HG02798 (cell line): ENCODE results near the gene ZNF213.
A peak's percentile ranks its signal among the peaks of the same experiment; 100 is the strongest.
"Not testable (repeated sequence)": the region's sequence is repeated elsewhere in the genome, so short reads cannot be mapped to it uniquely, and the experiment has no call there.

Experiments
- ATAC-seq: cut with Tn5 transposase; IDR thresholded peaks from one replicate; pipeline ENCODE4 v1.9.1; 2021; ENCODE audit warnings: mild to moderate bottlenecking; ENCODE audit not compliant: unreplicated experiment, poor library complexity

Gene ZNF213

DNA sequence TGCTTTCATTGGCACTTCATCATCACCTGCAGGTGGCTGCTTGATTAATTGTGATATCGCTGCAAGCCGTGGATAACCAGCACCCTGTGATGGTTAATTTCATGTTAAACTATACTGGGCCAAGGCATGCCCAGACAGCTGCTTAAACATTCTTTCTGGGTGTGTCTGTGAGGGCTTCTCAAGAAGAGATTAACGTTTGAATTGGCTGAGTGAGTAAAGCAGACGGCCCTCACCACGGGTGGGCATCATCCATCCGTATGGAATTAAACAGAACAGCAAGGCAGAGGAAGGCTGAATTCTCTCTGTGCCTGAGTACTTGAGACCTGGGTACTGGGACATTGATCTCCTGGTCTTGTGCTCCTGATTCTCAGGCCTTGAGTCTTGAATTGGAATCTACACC, 7.1 kb upstream of the ZNF213 start:
- no peak for ATAC-seq

DNA sequence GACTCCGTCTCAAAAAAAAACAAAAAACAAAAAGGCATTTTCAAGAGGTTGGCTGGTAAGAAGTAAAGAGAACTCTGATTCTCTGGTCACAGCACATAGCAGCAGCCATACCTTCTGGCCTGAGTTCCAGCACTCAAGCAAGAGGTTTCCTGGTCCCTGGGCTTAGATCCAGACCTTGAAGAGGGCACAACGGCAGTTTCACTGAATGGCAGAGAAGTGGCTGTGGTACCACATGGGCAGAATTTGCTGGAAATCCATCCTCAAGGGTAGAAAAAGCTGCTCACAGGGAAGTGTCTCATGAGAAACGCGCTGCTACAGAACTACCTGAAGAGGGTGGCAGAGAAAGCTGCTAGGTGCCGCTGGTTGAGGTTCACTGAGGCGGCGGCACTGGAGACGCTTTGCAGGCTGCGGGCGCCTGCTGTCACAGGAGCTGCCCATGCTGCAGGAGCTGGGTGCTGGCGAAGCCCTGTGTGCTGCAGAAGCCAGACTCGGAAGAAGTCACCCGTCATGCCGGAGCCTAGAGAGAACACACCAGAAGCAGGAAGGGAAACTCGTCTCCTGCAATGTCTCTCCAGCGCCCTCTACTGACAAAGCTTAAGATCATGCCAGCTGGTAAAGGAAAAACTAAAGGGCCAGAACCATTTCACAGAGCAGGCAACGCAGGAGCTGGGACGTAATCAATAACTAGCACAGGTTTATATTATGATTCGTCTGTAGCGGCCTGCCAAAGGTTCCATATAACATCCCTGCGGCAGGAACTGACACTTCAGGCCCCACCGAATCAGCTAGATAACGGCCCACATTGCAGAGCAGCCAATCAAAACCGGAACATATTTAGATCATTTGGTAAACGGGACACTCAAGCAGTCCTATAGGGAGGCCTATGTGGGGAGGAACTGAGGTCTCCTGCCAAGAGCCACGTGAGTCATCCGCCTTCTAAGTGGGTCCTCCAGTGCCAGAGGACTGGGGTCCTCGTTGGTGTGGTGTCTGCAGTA, 5.4 kb upstream of the ZNF213 start:
- peak; percentile 70 for ATAC-seq

DNA sequence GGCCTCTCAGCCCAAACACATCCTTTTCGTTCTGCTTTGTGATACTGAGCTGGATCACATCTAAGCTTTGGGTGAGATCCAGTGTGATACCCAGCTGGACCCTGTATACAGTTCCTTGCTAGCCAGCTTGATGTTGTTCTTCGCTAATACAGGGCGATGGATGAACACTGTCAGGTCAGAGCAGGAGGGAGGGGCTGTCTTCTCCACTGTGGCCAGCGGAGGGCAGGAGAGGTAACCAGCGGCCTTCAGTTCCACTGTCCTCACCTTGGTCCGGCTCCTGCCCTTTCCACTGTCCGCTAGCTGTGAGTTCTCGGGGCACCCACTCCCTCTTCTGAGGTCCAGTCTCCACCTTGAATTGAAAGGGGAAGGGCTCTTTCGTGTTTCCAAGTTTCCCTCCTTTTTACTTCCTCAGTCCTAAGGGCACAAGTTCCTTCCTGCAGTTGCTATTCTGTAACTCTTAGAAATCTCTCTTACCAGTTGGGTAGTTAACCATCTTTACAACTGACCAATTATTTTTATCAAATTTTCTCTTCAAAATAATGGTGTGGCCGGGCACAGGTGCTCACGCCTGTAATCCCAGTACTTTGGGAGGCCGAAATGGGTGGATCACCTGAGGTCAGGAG, 3.0 kb upstream of the ZNF213 start:
- ATAC-seq = no peak

DNA sequence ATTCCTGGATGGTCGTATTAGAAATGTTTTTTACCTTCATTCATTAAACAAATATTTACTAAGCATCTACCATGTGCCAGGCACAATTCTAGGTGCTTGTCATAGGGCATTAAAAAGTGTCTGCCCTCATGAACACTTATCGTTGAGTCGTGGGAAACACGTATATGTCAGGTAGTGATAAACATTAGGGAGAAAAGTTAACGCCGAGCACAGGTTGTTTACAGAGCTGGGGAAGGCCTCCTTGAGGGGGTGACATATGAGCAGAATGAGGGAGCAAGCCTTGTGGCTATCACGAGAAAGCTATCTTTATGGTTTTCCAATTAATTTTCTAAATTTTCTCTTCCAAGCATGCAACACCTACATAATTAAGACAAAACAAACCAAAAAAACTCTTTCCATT, 985 bp upstream of the ZNF213 start:
- no peak for ATAC-seq

DNA sequence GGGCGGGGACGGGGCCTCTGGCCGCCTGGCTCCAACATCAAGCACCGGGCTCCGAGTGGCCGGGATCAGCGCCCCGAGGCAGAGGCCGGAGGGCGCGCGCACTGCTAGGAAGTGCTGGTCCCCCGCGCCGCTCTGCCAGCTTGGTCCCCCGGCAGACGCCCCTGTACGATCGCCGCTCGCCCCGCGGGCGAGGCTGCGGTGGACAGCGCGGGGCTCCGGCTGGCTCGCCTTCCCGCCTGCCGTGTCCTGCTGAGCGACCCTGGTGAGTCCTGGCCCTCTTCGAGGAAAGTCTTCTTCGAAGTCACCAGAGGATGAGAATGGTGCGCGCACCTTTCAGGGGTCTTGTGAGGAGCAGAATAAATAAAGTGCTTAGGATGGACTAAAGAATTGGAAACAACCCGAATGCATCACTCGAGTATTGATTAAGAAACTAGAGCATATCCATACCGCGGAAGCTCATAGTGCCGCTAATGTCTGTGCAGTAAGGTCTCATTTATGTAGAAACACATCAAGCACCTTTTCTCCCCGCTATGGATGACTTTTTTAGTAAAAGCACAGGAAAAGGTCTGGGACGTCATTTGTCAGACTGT, 392 bp downstream of the ZNF213 start:
- ATAC-seq = no peak

DNA sequence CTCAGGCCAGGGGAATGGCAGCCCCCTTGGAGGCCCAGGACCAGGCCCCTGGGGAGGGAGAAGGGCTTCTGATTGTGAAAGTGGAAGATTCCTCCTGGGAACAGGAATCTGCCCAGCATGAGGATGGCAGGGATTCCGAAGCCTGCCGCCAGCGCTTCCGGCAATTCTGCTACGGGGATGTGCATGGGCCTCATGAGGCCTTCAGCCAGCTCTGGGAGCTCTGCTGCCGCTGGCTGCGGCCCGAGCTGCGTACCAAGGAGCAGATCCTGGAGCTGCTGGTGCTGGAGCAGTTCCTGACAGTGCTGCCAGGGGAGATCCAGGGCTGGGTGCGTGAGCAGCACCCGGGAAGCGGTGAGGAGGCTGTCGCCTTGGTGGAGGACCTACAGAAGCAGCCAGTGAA, 2.4 kb downstream of the ZNF213 start:
- no peak for ATAC-seq

DNA sequence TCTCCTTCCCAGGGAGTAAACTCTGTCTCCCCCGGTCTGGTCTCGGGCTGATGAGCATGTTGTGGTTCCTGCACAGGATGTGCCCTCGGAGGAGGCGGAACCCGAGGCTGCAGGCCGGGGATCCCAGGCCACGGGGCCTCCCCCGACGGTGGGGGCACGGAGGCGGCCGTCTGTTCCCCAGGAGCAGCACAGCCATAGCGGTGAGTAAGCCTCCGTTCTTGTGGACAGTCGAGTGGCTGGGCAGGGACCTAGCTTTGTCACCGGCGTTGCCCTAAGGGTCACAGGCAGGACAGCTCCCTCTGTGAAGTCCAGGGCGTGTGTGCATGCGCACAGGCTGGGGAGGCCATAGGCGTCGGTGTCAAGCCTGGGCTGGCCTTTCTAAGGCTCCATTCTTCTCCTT, 3.5 kb downstream of the ZNF213 start:
- ATAC-seq = no peak

DNA sequence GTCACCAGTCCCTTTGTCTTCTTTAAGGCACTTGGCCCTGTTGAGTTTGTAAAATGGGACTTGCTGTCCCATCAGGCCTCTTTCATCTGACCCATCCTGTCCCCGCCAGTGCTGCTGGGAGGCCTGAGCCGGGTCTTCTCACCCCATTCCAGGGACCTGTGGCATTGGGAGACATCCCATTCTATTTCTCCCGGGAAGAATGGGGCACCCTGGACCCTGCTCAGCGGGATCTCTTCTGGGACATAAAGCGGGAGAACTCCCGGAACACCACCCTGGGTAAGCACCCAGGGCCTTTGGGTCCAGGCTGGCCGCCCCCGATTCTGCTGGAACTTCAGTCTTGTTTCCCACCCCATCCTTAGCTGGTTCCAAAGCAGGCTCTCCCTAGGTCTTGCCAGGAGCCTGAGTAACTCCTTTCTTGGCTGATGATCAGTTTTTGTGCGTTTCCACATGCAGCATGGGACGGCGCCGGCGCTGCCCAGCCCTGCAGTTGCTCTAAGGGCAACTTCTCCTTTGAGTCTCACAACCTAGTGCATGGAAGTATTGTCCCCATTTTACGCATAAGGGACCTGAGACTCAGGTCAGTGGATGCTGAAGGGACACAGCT, 4.1 kb downstream of the ZNF213 start:
- no peak for ATAC-seq

DNA sequence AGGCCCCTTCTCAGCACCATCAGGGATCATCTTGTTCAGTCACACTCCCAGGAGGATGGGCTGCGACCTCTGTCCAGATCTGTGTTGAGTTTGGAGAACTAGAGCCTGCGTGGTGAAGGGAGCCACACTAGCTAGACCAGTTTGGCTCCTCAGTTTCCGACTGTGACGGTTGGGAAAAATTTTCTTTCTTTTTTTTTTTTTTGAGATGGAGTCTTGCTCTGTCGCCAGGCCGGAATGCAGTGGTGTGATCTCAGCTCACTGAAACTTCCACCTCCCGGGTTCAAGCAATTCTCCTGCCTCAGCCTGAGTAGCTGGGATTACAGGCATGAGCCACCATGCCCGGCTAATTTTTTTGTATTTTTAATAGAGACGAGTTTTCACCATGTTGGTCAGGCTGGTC, 4.7 kb downstream of the ZNF213 start:
- not testable (repeated sequence) for ATAC-seq

DNA sequence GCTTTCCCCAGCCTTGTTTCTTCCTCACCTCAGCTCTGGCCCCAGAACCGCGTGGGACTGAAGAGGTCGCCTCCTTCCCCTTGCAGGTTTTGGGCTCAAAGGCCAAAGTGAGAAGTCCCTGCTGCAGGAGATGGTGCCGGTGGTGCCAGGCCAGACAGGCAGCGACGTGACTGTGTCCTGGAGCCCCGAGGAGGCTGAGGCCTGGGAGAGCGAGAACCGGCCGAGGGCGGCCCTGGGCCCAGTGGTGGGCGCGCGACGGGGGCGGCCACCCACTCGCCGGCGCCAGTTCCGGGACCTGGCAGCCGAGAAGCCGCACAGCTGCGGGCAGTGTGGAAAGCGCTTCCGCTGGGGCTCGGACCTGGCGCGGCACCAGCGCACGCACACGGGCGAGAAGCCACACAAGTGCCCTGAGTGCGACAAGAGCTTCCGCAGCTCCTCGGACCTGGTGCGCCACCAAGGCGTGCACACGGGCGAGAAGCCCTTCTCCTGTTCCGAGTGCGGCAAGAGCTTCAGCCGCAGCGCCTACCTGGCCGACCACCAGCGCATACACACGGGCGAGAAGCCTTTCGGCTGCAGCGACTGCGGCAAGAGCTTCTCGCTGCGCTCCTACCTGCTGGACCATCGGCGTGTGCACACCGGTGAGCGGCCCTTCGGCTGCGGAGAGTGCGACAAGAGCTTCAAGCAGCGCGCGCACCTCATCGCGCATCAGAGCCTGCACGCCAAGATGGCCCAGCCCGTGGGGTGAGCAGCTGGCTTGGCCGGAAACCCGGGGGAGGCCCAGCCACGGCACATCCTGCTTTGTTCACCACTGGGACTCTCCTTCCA, 6.0 kb downstream of the ZNF213 start:
- no peak for ATAC-seq

DNA sequence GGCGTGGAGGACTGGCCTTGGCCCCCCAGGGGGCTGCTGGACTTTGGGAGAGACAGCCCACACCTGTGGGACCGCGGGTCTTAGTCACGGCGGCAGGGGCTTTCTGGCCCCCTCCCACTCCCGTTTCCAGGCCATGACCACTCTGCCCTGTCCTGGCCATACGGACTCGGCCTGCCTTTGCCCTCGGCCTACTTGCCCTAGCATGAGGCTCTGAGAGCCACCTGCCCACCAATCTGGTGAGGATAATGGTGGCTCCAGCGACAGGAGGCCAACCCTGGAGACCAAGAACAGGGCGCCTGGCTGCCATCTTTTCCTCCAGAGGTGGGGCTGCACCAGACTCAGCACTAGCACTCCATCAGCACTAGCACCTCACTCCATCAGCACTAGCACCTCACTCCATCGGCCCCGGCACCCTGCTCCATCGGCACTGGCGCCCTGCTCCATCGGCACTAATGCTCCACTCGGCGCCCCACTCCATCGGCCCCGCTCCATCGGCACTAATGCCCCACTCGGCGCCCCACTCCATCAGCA, 7.0 kb downstream of the ZNF213 start:
- no peak for ATAC-seq

DNA sequence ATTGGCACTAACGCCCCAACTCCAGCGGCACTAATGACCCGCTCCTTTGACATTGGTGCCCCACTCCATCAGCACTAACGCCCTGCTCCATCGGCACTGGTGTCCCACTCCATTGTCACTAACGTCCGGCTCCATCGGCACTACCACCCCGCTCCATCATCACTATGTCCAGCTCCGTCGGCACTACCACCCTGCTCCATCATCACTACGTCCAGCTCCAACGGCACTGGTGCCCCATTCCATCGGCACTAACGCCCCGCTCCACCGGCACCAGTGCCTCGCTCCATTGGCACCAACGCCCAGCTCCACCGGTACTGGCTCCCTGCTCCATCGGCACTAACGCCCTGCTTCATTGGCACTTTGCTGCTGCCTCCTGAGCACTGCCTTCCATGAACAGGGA, 7.5 kb downstream of the ZNF213 start:
- no peak for ATAC-seq

DNA sequence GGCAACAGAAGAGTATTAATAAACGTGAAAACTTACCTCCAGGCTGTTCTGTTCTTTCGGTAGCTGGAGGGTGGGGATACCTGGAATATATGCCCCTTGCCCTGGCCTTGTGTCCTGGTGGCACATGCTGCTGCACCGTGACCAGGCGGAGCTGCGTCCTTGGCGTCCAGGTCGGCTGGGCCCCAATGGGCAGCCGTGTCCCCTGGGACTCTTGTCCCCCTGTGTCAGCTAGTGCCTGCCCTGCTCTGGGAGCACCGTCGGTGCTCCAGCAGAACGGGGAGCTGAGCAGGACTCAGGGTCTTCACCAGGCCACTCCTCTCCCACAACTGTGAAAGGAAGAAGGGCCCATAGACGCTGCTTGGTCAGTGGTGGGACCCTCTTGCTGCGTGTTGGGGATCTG, 7.9 kb downstream of the ZNF213 start:
- no peak for ATAC-seq

DNA sequence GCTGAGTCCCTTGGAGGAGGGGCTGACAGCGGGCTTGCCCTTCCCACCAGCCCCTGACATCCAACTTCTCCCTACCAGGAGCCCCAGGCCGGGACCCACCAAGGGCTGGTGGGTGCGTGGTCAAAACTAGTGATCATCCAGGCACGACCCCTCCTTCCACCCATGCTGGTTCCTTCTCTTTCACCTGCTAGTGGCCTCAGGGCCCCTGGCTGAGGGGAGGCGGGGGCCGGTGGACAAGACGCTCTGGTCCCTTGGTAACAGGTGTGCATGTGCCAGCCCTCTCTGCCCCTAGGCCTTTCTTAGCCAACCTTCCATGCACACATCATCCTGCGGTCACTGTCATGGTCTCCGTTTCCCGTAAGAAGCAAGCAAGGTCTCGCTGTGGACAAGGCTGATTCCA, 8.4 kb downstream of the ZNF213 start:
- ATAC-seq = no peak

DNA sequence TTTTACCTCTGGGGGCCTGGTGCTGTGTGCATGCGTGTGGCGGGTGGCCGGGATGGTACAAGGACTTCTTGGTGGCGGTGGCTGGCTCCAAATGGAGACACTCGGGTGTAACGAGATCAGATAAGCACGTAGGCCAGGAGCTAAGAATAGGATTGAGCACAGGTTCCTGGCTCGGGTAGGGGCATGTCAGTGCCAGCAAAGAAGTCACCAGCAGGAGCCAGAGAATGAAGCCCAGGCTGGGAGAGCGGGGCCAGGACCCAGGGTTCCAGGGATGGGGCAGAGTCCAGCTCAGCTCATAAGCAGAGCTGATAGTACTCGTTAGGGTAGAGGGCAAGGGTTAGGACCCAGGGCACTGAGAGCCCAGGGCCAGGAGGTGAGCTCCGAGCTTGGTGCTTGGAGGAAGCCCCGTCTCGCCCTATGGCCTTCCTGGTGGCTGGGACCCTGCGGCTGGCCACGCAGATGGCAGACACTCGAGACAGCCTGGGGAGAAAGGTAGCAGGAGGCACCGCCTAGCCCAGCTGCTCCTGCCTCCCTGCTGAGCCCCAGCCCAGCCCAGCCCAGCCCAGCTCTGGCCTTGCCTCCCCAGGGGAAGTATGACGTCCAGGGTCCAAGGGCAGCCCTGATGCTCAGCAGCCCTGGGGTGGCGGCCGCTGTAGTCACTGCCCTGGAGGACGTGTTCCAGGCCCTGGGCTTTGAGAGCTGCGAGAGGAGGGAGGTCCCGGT, 8.9 kb downstream of the ZNF213 start:
- ATAC-seq = no peak

DNA sequence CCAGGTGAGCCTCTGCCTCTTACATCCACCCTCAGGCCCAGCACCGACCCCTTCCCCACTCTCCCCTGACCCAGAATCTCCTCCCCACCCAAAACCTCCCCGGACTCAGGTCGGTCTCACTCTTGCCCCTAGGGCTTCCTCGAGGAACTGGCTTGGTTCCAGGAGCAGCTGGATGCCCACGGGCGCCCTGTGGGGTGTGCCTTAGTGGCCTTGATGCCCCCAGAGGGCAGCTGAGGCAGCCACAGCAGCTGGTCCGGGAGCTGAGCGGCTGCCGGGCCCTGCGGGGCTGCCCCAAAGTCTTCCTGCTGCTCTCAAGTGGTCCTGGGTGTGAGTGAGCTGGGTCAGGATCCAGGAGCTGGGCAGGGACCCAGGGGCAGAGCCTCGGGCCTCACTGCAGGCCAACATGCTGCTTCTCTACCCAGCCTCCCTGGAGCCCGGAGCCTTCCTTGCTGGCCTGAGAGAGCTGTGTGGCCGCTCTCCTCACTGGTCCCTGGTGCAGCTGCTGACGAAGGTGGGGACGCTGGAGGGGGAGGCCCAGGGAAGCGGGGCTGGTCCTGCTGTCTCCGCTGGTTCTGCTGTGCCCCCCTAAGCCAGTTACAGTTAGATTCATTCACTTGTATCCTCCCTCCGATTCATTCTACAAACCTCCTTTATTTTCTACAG, 9.6 kb downstream of the ZNF213 start:
- no peak for ATAC-seq

DNA sequence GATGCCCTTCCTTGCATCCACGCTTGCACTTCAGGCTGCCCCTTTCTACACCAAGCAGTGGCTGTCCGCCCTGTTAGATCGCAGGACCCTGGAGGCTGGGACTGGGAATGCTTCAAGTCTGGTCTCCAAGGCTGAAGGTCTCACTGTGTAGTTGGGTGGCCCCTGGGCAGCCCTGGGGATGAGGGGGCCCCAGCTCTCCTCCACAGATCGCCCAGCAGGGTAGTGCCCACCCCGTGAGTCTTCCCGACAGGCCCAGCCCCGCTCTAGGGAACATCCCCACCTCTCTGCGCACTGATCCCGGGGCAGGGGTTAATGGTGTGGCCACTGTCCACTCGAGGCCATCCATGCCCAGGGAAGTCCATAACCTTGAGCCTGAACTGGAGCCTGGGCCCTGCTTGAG, 10.3 kb downstream of the ZNF213 start:
- no peak for ATAC-seq

DNA sequence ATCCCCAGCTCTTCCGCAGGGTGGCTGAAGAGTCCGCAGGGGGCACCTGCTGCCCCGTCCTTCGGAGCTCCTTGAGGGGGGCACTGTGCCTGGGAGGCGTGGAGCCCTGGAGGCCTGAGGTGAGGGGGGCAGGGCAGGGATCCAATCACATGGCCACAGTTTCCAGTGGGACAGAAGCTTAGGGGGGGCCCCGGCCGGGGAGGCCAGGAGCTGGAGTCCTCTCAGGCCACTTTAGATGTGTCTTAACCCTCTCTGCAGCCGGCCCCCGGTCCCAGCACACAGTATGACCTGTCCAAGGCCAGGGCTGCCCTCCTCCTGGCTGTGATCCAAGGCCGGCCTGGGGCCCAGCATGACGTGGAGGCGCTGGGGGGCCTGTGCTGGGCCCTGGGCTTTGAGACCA, 10.8 kb downstream of the ZNF213 start:
- ATAC-seq = no peak
